Astrocyte of the spinal cord (primary cell): ENCODE measurements around the gene PPARG.

Experiments used
- DNase-seq: peaks from one replicate; pipeline ENCODE4 v3.0.0; 2011; ENCODE audit warnings: low read depth, low spot score
- H3K4me3 ChIP-seq: 2 replicates; pipeline ENCODE4 v1.5.1; 2011; ENCODE audit warnings: low read depth, mild to moderate bottlenecking, low read length, moderate library complexity
- CTCF ChIP-seq: IDR thresholded peaks from 2 replicates; pipeline ENCODE4 v1.5.1; 2012; ENCODE audit warnings: low read depth, mild to moderate bottlenecking, low read length, inconsistent platforms
- in situ Hi-C: cut with HindIII; loops from 2 replicates; pipeline ENCODE4 v1.10.0; 2017; ENCODE audit warnings: low sequenced_read_pairs

The PPARG gene

GRCh38 chr3:12399226-12399625, 110.4 kb downstream of the PPARG start:
- in situ Hi-C loops: no loop called here
- no peak for DNase-seq
- no peak for TF ChIP-seq CTCF
- no peak overlapping the region for H3K4me3 ChIP-seq

- in situ Hi-C loops: no loop called here
- DNase-seq: peak; percentile 84
- TF ChIP-seq CTCF: no peak
- no peak overlapping the region for H3K4me3 ChIP-seq
Observed at GRCh38 chr3:12400616-12401194, 111.8 kb downstream of the PPARG start.

GRCh38 chr3:12401208-12401607, 112.3 kb downstream of the PPARG start:
- no peak for TF ChIP-seq CTCF
- no peak overlapping the region for H3K4me3 ChIP-seq
- DNase-seq: no peak
- in situ Hi-C loops: no loop called here

- TF ChIP-seq CTCF: no peak
- peak; percentile 95 for DNase-seq
- H3K4me3 ChIP-seq: no peak overlapping the region
- in situ Hi-C loops: no loop called here
Observed at GRCh38 chr3:12405432-12406272, 116.8 kb downstream of the PPARG start.

GRCh38 chr3:12408984-12409683, 120.3 kb downstream of the PPARG start:
- no peak for DNase-seq
- in situ Hi-C loops: no loop called here
- no peak for TF ChIP-seq CTCF
- no peak overlapping the region for H3K4me3 ChIP-seq

DNA sequence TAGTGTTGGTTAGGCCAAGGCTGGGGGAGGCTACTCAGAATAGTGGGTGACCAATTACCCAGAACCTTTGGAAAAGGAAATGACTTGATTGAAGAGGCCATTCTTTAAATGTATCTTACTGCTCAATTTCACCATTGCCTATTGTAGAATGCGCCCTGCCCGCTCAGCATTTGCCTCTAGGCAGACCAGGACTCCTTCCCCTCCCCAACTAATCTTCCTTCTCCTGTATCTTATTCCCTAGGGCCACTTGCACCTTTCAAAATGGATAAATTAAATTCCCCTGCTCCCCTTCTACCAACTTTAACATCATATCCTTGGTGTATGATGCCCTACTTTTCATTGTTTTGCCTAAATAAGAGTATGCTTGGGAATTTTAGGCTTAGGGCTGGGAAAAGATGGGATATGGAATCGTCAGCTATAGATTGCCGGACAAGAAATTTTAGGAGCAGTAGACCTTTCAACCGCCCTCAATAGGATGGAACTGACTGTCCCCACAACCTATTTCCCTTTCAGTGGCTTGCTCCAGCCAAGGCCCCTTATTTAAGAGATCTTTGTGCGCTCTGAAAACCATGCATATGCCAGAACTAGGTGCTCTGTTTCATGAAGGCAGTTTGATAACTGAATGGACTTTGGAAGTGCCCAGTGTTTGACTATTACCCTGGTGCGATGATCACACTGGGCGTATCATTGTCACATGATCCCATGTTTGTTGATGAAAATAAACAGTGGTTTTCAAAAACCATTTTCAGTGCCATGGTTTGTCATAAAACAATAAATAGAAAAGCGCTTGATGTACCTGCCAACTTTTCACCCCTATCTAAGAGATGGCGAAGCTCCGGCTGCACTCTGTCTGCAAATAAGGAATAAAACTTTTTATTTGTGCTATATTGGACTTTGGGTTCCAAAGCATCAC, 121.1 kb downstream of the PPARG start:
- no peak overlapping the region for H3K4me3 ChIP-seq
- no peak for TF ChIP-seq CTCF
- no peak for DNase-seq
- in situ Hi-C loops: no loop called here
